GM12872 (cell line): ENCODE results near the gene SUMF2.

Experiments
- TF ChIP-seq, protein P1 (sequence below): IDR thresholded peaks from 3 replicates; pipeline ENCODE4 v1.5.1; 2011; ENCODE audit warnings: low read depth, mild to moderate bottlenecking, low read length, moderate library complexity; ENCODE audit not compliant: insufficient read depth

Gene SUMF2

DNA sequence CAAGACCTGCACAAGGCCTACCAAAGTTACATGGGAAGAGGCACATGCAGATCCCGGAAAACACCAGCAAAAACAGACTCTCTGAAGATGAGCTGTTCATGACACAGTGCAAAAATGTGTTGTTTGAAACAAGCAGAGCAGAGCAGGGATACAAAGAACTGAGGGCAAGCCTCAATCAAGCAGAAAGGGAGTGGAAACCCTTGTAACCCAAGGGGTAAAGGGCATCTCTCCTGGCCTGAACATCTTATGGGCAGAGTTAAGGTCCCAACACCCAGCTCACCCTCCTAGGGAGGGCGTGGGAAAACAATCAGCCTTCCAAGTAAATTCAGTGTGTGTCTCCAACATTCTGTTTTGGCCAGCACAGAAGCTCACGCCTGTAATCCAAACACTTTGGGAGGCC is 23.4 kb upstream of the SUMF2 start:
- TF ChIP-seq, protein P1, sequence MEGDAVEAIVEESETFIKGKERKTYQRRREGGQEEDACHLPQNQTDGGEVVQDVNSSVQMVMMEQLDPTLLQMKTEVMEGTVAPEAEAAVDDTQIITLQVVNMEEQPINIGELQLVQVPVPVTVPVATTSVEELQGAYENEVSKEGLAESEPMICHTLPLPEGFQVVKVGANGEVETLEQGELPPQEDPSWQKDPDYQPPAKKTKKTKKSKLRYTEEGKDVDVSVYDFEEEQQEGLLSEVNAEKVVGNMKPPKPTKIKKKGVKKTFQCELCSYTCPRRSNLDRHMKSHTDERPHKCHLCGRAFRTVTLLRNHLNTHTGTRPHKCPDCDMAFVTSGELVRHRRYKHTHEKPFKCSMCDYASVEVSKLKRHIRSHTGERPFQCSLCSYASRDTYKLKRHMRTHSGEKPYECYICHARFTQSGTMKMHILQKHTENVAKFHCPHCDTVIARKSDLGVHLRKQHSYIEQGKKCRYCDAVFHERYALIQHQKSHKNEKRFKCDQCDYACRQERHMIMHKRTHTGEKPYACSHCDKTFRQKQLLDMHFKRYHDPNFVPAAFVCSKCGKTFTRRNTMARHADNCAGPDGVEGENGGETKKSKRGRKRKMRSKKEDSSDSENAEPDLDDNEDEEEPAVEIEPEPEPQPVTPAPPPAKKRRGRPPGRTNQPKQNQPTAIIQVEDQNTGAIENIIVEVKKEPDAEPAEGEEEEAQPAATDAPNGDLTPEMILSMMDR, result no peak

DNA sequence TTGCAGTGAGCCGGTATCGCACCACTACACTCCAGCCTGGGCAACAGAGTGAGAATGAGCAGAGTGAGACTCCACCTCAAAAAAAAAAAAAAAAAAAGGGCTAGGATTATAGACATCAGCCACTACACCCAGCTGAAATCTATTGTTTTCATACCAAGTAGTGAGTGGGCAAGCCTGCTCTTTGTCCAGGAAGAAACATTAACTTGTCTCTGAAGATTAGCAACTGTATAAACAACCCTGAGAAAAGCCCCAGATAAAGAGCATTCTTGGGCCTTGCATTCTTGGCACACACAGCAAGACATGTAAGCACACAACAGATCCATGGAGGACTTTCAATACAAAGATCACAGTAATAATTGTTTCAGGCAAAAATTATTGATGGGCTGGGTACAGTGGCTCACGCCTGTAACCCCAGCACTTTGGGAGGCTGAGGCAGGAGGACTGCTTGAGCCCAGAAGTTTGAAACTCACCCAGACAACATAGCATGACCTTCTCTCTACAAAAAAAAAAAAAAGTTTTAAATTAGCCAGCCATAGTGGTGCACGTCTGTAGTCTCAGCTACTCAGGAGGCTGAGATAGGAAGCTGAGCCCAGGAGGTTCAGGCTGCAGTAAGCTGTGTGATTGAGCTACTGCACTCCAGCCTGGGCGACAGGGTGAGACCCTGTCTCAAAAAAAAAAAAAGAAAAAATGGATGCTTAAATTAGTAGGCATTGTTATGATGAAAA is 17.2 kb upstream of the SUMF2 start:
- TF ChIP-seq, protein P1, result no peak

DNA sequence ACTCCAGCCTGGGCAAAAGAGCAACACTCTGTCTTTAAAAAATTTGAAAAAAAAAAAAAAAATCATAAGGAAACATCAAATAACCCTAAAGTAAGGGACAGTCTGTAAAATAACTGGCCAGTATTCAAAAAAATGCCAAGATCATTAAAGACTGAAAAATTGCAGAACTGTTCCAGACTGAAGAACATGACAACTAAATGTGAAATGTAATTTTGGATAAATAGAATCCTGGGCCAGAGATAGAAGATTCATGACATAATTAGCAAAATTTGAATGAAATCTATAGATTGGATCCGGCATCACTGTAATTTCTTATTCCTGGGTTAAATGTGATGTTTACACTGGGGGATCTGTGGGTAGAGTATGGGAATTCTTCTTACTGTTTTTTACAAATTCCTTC is 15.8 kb upstream of the SUMF2 start:
- TF ChIP-seq, protein P1, result no peak

- TF ChIP-seq, protein P1, result no peak
Observed at GRCh38 chr7:56051053-56051338, 13.1 kb upstream of the SUMF2 start.

DNA sequence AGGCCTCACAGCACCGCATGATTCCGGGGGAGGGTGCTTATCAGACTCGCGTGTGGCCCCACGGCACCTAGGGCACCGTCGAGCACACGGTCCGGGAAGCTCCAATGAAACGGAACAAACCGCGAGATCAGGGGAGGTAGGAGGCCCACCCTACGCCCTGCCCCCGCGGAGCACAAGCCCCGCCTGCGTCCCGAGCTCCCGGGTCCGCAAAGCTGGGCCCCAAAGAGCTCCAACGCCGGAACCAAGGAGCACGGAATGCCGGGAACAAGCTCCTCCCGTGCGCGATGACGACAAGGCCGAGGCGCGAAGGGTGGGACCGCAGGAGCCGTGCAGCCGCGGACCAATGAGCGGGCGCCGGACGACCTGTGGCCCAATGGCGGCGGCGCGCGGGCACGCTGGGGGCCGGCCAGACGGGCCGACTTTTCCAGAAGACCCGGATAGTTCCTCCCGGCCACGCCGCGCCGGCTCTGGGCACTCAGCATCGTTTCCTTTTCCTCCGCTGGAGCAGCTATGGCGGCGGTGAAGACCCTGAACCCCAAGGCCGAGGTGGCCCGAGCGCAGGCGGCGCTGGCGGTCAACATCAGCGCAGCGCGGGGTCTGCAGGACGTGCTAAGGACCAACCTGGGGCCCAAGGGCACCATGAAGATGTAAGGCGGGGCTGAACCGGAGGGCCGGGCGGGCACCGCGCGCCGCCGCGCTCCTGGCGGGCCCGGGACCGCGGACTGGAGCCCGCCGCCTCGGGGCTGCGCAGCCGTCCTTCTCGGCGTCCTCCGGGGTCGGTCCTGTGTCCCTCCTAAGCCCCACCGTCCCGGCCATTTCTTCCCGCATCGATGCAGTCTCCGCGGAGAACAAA is 12.5 kb upstream of the SUMF2 start, which contains the start of the genes CCT6A and PSPH:
TSS of gene CCT6A (plus strand) at position 427 of the 853 bp plus-strand sequence. CDS start at position 511, 84 bp downstream.
TSS of gene PSPH (minus strand) at position 106 of the 853 bp plus-strand sequence. CDS start 30,232 bp downstream, outside the sequence.
- TF ChIP-seq, protein P1, result no peak

- TF ChIP-seq, protein P1, result no peak
Observed at GRCh38 chr7:56053379-56053778, 10.7 kb upstream of the SUMF2 start.

DNA sequence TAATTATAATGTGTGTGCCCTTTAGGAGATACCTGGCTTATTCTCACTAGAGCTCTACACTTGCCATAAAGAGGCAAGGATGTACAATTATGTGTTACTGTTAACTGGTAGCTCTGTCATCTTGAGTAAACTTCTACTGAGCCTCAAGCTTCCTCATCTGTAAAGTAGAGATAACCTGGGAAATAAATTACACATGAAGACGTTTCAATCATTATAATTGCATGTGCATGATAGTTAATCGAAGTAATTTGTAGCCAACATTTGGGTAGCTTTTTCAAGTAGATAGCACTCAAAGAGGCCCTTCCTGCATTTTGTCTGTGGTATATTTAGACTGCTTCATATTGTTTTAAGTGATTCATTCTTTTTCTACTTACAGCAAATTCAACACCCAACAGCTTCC is 10.1 kb upstream of the SUMF2 start:
- TF ChIP-seq, protein P1, result no peak
